ENCODE data around the gene PCSK5. TPM values are rescaled to one million over a fixed set of nuclear protein-coding genes. Genes with fewer than 3 reads are reported as not detected.
A peak's percentile ranks its signal among the peaks of the same experiment; 100 is the strongest.

Gene PCSK5
- total RNA-seq, 1 experiment from 2014 or later, result 7.5 TPM

DNA sequence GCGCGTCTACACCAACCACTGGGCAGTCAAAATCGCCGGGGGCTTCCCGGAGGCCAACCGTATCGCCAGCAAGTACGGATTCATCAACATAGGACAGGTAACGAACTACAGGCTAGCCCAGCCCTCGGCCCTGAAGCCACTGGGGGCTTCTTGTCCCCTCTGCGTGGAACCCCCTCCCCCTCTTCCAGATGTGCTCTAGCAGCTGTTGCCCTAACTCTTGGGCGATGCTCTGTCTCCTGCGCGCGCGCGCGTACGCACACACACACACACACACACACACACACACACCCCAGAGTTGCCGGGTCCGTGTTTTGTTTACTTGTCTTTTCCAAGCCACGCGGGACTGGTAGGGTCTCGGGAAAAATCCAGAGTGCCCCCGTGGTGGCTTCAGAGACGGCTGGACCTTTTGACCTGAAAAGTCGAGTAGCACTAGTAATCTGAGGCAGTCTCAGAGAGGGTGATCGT lies 836 bp downstream of the PCSK5 start:
- Histone ChIP-seq H3K4me2 (ENCODE audit: insufficient read depth, insufficient read length, low read length) (peak overlapping the region; percentile 99), H2BK20ac (ENCODE audit: low read depth, low read length, poor library complexity, severe bottlenecking) (no peak overlapping the region), H3K14ac (ENCODE audit: insufficient read depth, low read length) (peak overlapping the region; percentile 69; the same call in 1 of the 2 replicates), H3K27ac (ENCODE audit: insufficient read length, low read depth, low read length) (no peak overlapping the region), H3K9me3 (ENCODE audit: control insufficient read depth, low read depth, low read length) (no peaks in the 10 kb centered on the region), H3K4me1 (ENCODE audit: insufficient read depth, low read length) (peaks cover 10% of the 10 kb centered on the region; the same call in 1 of the 2 replicates), H3K79me1 (ENCODE audit: insufficient read depth, low read depth, low read length, poor library complexity, severe bottlenecking) (peaks cover 2% of the 10 kb centered on the region), H3K23me2 (ENCODE audit: insufficient read length, low read depth, low read length, poor library complexity, severe bottlenecking) (peaks cover 26% of the 10 kb centered on the region), H4K91ac (ENCODE audit: insufficient read length, low read depth, low read length) (no peak overlapping the region), H3K23ac (ENCODE audit: insufficient read length, low read depth, low read length) (no peak overlapping the region), H3K79me2 (ENCODE audit: insufficient read depth, low read length) (peaks cover 5% of the 10 kb centered on the region; the same call in 1 of the 2 replicates), H2BK5ac (ENCODE audit: insufficient read length, low read length) (no peak overlapping the region), H2BK12ac (ENCODE audit: insufficient read length, low read depth, low read length) (no peak overlapping the region), H3K27me3 (ENCODE audit: insufficient read depth, low read length) (no peaks in the 10 kb centered on the region; the same call in 1 of the 2 replicates), H4K8ac (replicated peaks; ENCODE audit: insufficient read length, low read depth, low read length) (no peak overlapping the region), H2BK120ac (ENCODE audit: low read depth, low read length, poor library complexity, severe bottlenecking) (no peak overlapping the region), H2AFZ (ENCODE audit: low read length) (no peak overlapping the region), H3T11ph (ENCODE audit: low read length) (no peak overlapping the region), H4K5ac (ENCODE audit: insufficient read length, low read depth, low read length) (no peak overlapping the region), H4K20me1 (ENCODE audit: control insufficient read depth, insufficient read depth, insufficient read length) (no peaks in the 10 kb centered on the region), H3K9ac (ENCODE audit: extremely low read depth, insufficient read length, low read length) (peak overlapping the region; percentile 52), H3K18ac (ENCODE audit: insufficient read length, low read depth, low read length) (no peak overlapping the region), H2BK15ac (ENCODE audit: low read depth, low read length) (no peak overlapping the region), H2AK5ac (ENCODE audit: insufficient read length, low read length) (no peak overlapping the region), H3K56ac (ENCODE audit: insufficient read length, low read depth, low read length) (no peak overlapping the region), H3K4ac (ENCODE audit: low read depth, low read length) (no peak overlapping the region)
- Mint-ChIP-seq H3K36me3 (ENCODE audit: insufficient read depth in 1 of 3, low read depth in 3 of 3) (no peaks in the 10 kb centered on the region; a peak in 1 of 7 replicates), H3K9me3 (no peaks in the 10 kb centered on the region), H3K27me3 (ENCODE audit: low read depth) (peaks cover 46% of the 10 kb centered on the region), H3K4me3 (peak overlapping the region; percentile 80 to 96), H3K4me1 (peaks cover 41 to 42% of the 10 kb centered on the region in 2 experiments), H3K27ac (peak overlapping the region in 1 of 3 experiments; percentile 83; a peak in 2 of 7 replicates)
- TF ChIP-seq, protein P1, sequence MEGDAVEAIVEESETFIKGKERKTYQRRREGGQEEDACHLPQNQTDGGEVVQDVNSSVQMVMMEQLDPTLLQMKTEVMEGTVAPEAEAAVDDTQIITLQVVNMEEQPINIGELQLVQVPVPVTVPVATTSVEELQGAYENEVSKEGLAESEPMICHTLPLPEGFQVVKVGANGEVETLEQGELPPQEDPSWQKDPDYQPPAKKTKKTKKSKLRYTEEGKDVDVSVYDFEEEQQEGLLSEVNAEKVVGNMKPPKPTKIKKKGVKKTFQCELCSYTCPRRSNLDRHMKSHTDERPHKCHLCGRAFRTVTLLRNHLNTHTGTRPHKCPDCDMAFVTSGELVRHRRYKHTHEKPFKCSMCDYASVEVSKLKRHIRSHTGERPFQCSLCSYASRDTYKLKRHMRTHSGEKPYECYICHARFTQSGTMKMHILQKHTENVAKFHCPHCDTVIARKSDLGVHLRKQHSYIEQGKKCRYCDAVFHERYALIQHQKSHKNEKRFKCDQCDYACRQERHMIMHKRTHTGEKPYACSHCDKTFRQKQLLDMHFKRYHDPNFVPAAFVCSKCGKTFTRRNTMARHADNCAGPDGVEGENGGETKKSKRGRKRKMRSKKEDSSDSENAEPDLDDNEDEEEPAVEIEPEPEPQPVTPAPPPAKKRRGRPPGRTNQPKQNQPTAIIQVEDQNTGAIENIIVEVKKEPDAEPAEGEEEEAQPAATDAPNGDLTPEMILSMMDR (conservative IDR thresholded peaks at IDR 0.05), result no peak
- DNase-seq, result peak; percentile 48
- no CpG with 5 or more reads among the region's 28 CpGs for WGBS (ENCODE audit: extremely low coverage, insufficient read length, low lambda C conversion rate)

All from H9 (cell line).